Nephron (organoid): ENCODE measurements around the gene MACIR.

Experiments used
- H3K27ac Mint-ChIP-seq, 3 experiments: 2 replicates each; pipeline ENCODE4 v1.8.0; 2020; ENCODE audit warnings: mixed read lengths in 3 of 3, mild to moderate bottlenecking in 2 of 3, moderate library complexity in 1 of 3
- H3K27me3 Mint-ChIP-seq: 2 replicates; pipeline ENCODE4 v1.8.0; 2021; ENCODE audit warnings: low read depth, mild to moderate bottlenecking, moderate library complexity, mixed read lengths
- H3K36me3 Mint-ChIP-seq: 2 replicates; pipeline ENCODE4 v1.8.0; 2020; ENCODE audit warnings: low read depth, mixed read lengths
- H3K4me1 Mint-ChIP-seq: 2 replicates; pipeline ENCODE4 v1.8.0; 2020; ENCODE audit warnings: mixed read lengths
- H3K4me3 Mint-ChIP-seq, 3 experiments: 2 replicates each; pipeline ENCODE4 v1.8.0; 2020; ENCODE audit warnings: mild to moderate bottlenecking in 3 of 3, mixed read lengths in 3 of 3, moderate library complexity in 2 of 3
- H3K9me3 Mint-ChIP-seq: 2 replicates; pipeline ENCODE4 v1.8.0; 2020; ENCODE audit warnings: mixed read lengths
- CTCF ChIP-seq, 3 experiments: fragments of 200-600 bp; sonication (generic); IDR thresholded peaks; one replicate each; pipeline ENCODE4 v1.5.0; 2021; ENCODE audit warnings: antibody characterized with exemption in 3 of 3; ENCODE audit not compliant: unreplicated experiment in 3 of 3

Gene MACIR

GRCh38 chr5:103286622-103287021 is 28.1 kb downstream of the MACIR start:
- Mint-ChIP-seq H3K36me3 (peaks cover 2% of the 10 kb centered on the region), H3K9me3 (no peaks in the 10 kb centered on the region)
- TF ChIP-seq CTCF (IDR thresholded peaks at IDR 0.05; ENCODE audit: unreplicated experiment in 3 of 3): no peak

GRCh38 chr5:103289024-103289423 is 30.5 kb downstream of the MACIR start:
- no peak overlapping the region for H3K4me3 Mint-ChIP-seq
- H3K27ac Mint-ChIP-seq: no peak overlapping the region
- H3K4me1 Mint-ChIP-seq: no peaks in the 10 kb centered on the region
- H3K27me3 Mint-ChIP-seq: no peaks in the 10 kb centered on the region
- TF ChIP-seq CTCF (IDR thresholded peaks at IDR 0.05; ENCODE audit: unreplicated experiment in 3 of 3): no peak
- H3K9me3 Mint-ChIP-seq: no peaks in the 10 kb centered on the region
- H3K36me3 Mint-ChIP-seq: no peaks in the 10 kb centered on the region

More at GRCh38 chr5:103286622-103287021, 28.1 kb downstream of the MACIR start:
- H3K27me3 Mint-ChIP-seq: no peaks in the 10 kb centered on the region
- no peak overlapping the region for H3K27ac Mint-ChIP-seq
- H3K4me1 Mint-ChIP-seq: no peaks in the 10 kb centered on the region
- no peak overlapping the region for H3K4me3 Mint-ChIP-seq

GRCh38 chr5:103290846-103291245 is 32.3 kb downstream of the MACIR start:
- no peaks in the 10 kb centered on the region for H3K27me3 Mint-ChIP-seq
- H3K36me3 Mint-ChIP-seq: no peaks in the 10 kb centered on the region
- no peak overlapping the region for H3K4me3 Mint-ChIP-seq
- no peaks in the 10 kb centered on the region for H3K4me1 Mint-ChIP-seq
- no peaks in the 10 kb centered on the region for H3K9me3 Mint-ChIP-seq
- no peak for TF ChIP-seq CTCF (IDR thresholded peaks at IDR 0.05; ENCODE audit: unreplicated experiment in 3 of 3)
- H3K27ac Mint-ChIP-seq: no peak overlapping the region

GRCh38 chr5:103291606-103292005 is 33.0 kb downstream of the MACIR start:
- Mint-ChIP-seq H3K9me3 (no peaks in the 10 kb centered on the region), H3K36me3 (no peaks in the 10 kb centered on the region), H3K4me1 (no peaks in the 10 kb centered on the region), H3K27me3 (no peaks in the 10 kb centered on the region), H3K27ac (no peak overlapping the region), H3K4me3 (no peak overlapping the region)
- TF ChIP-seq CTCF (IDR thresholded peaks at IDR 0.05; ENCODE audit: unreplicated experiment in 3 of 3): no peak

GRCh38 chr5:103293099-103293498 is 34.5 kb downstream of the MACIR start:
- H3K27me3 Mint-ChIP-seq: no peaks in the 10 kb centered on the region
- no peak overlapping the region for H3K4me3 Mint-ChIP-seq
- no peaks in the 10 kb centered on the region for H3K4me1 Mint-ChIP-seq
- H3K27ac Mint-ChIP-seq: no peak overlapping the region
- H3K9me3 Mint-ChIP-seq: no peaks in the 10 kb centered on the region
- no peaks in the 10 kb centered on the region for H3K36me3 Mint-ChIP-seq
- TF ChIP-seq CTCF (IDR thresholded peaks at IDR 0.05; ENCODE audit: unreplicated experiment in 3 of 3): no peak

- no peaks in the 10 kb centered on the region for H3K4me1 Mint-ChIP-seq
- no peaks in the 10 kb centered on the region for H3K9me3 Mint-ChIP-seq
- no peaks in the 10 kb centered on the region for H3K27me3 Mint-ChIP-seq
- H3K36me3 Mint-ChIP-seq: no peaks in the 10 kb centered on the region
- no peak for TF ChIP-seq CTCF (IDR thresholded peaks at IDR 0.05; ENCODE audit: unreplicated experiment in 3 of 3)
- no peak overlapping the region for H3K27ac Mint-ChIP-seq
- H3K4me3 Mint-ChIP-seq: no peak overlapping the region
Observed at GRCh38 chr5:103293719-103294118, 35.2 kb downstream of the MACIR start.
